Medulla oblongata (tissue), 1 donor: Measurements from ENCODE around the gene CDKN2AIP.
"Not testable (repeated sequence)": the region's sequence is repeated elsewhere in the genome, so short reads cannot be mapped to it uniquely, and the experiment has no call there.

ENCODE experiments used
- DNase-seq: peaks from one replicate; pipeline ENCODE4 v3.0.0-alpha.2; 2015; ENCODE audit errors: extremely low spot score

CDKN2AIP gene

GRCh38 chr4:183413234-183414200, 30.9 kb upstream of the CDKN2AIP start:
- DNase-seq: no peak

GRCh38 chr4:183416879-183417755, 27.3 kb upstream of the CDKN2AIP start:
- DNase-seq: no peak

- no peak for DNase-seq
These were observed 21.3 kb upstream of the CDKN2AIP start for GRCh38 chr4:183422962-183423631.

- no peak for DNase-seq
These were observed 20.2 kb upstream of the CDKN2AIP start for GRCh38 chr4:183424109-183424744.

- no peak for DNase-seq
These were observed 17.9 kb upstream of the CDKN2AIP start for GRCh38 chr4:183426507-183426906.

GRCh38 chr4:183429489-183429888, 14.9 kb upstream of the CDKN2AIP start:
- DNase-seq: no peak

GRCh38 chr4:183430317-183430993, 14.0 kb upstream of the CDKN2AIP start:
- DNase-seq: no peak

- DNase-seq: no peak
These were observed 13.5 kb upstream of the CDKN2AIP start for GRCh38 chr4:183430994-183431347.

- DNase-seq: no peak
These were observed 12.8 kb upstream of the CDKN2AIP start for GRCh38 chr4:183431614-183432013.

GRCh38 chr4:183433183-183433582, 11.3 kb upstream of the CDKN2AIP start:
- not testable (repeated sequence) for DNase-seq

- no peak for DNase-seq
These were observed 10.2 kb upstream of the CDKN2AIP start for GRCh38 chr4:183434264-183434663.

- DNase-seq: no peak
These were observed 9.7 kb upstream of the CDKN2AIP start for GRCh38 chr4:183434666-183435190.

- DNase-seq: no peak
These were observed 8.6 kb upstream of the CDKN2AIP start for GRCh38 chr4:183435803-183436202.

- DNase-seq: no peak
These were observed 8.0 kb upstream of the CDKN2AIP start for GRCh38 chr4:183436417-183436816.

- DNase-seq: no peak
These were observed 7.0 kb upstream of the CDKN2AIP start for GRCh38 chr4:183437452-183437851.

GRCh38 chr4:183438458-183439113, 5.8 kb upstream of the CDKN2AIP start:
- DNase-seq: no peak

- DNase-seq: no peak
These were observed 3.2 kb upstream of the CDKN2AIP start for GRCh38 chr4:183441276-183441675.

- no peak for DNase-seq
These were observed 702 bp upstream of the CDKN2AIP start for GRCh38 chr4:183443655-183444213.

- peak; percentile 26 for DNase-seq
These were observed 627 bp downstream of the CDKN2AIP start for GRCh38 chr4:183445097-183445428.

- no peak for DNase-seq
These were observed 3.2 kb downstream of the CDKN2AIP start for GRCh38 chr4:183447646-183448045.
